Parathyroid adenoma (tissue), 2 donors: ENCODE results near the gene POLR1A.

Experiments used
- H2AFZ ChIP-seq: fragments of 300-600 bp; sonication (generic); one replicate; pipeline ENCODE4 v1.7.0; 2017; ENCODE audit warnings: antibody characterized with exemption, mild to moderate bottlenecking
- H3K27ac ChIP-seq: fragments of 300-600 bp; sonication (generic); one replicate; pipeline ENCODE4 v1.7.0; 2017
- H3K27me3 ChIP-seq: fragments of 300-600 bp; sonication (generic); one replicate; pipeline ENCODE4 v1.7.0; 2017; ENCODE audit warnings: low read length; ENCODE audit not compliant: control insufficient read depth, insufficient read depth
- H3K36me3 ChIP-seq: fragments of 300-600 bp; sonication (generic); one replicate; pipeline ENCODE4 v1.7.0; 2017; ENCODE audit warnings: low read length; ENCODE audit not compliant: control insufficient read depth, insufficient read depth
- H3K4me1 ChIP-seq: fragments of 300-600 bp; sonication (generic); one replicate; pipeline ENCODE4 v1.7.0; 2017; ENCODE audit warnings: control low read depth
- H3K4me2 ChIP-seq: fragments of 300-600 bp; sonication (generic); one replicate; pipeline ENCODE4 v1.7.0; 2017; ENCODE audit warnings: low read length
- H3K4me3 ChIP-seq: fragments of 300-600 bp; sonication (generic); one replicate; pipeline ENCODE4 v1.7.0; 2017; ENCODE audit warnings: low read depth, low read length
- H3K79me2 ChIP-seq: fragments of 300-600 bp; sonication (generic); one replicate; pipeline ENCODE4 v1.7.0; 2017; ENCODE audit warnings: control low read depth
- H3K9ac ChIP-seq: fragments of 300-600 bp; sonication (generic); one replicate; pipeline ENCODE4 v1.7.0; 2017; ENCODE audit warnings: mild to moderate bottlenecking
- H3K9me3 ChIP-seq: fragments of 300-600 bp; sonication (generic); one replicate; pipeline ENCODE4 v1.7.0; 2017; ENCODE audit warnings: low read length; ENCODE audit not compliant: control insufficient read depth
- CTCF ChIP-seq: fragments of 300-600 bp; sonication (generic); IDR thresholded peaks from one replicate; pipeline ENCODE4 v1.7.0; 2017; ENCODE audit warnings: antibody characterized with exemption, mild to moderate bottlenecking
- donor health status: primary hyperparathyroidism.

The POLR1A gene

GRCh38 chr2:86102157-86102556 is 3.5 kb downstream of the POLR1A start:
- Histone ChIP-seq H3K4me2 (no peak overlapping the region), H3K36me3 (no peaks in the 10 kb centered on the region), H3K27ac (no peak overlapping the region), H3K27me3 (no peaks in the 10 kb centered on the region), H3K9me3 (no peaks in the 10 kb centered on the region), H3K79me2 (peaks cover 46% of the 10 kb centered on the region), H3K9ac (no peak overlapping the region), H3K4me1 (peaks cover 5% of the 10 kb centered on the region), H3K4me3 (no peak overlapping the region), H2AFZ (no peak overlapping the region)
- TF ChIP-seq CTCF = no peak

- H3K9me3 ChIP-seq = no peaks in the 10 kb centered on the region
- no peaks in the 10 kb centered on the region for H3K27me3 ChIP-seq
- TF ChIP-seq CTCF = no peak
- no peak overlapping the region for H3K9ac ChIP-seq
- H3K27ac ChIP-seq = no peak overlapping the region
- H3K36me3 ChIP-seq = no peaks in the 10 kb centered on the region
- no peak overlapping the region for H3K4me2 ChIP-seq
- no peak overlapping the region for H2AFZ ChIP-seq
- peaks cover 14% of the 10 kb centered on the region for H3K79me2 ChIP-seq
- no peaks in the 10 kb centered on the region for H3K4me1 ChIP-seq
- no peak overlapping the region for H3K4me3 ChIP-seq
These were observed 7.8 kb downstream of the POLR1A start for GRCh38 chr2:86097913-86098312.

- Histone ChIP-seq H3K4me1 (no peaks in the 10 kb centered on the region), H3K36me3 (no peaks in the 10 kb centered on the region), H3K9me3 (no peaks in the 10 kb centered on the region), H3K27ac (no peak overlapping the region), H3K4me2 (no peak overlapping the region), H3K79me2 (peaks cover 8% of the 10 kb centered on the region), H3K9ac (no peak overlapping the region), H2AFZ (no peak overlapping the region), H3K27me3 (no peaks in the 10 kb centered on the region), H3K4me3 (no peak overlapping the region)
- TF ChIP-seq CTCF = no peak
These were observed 8.4 kb downstream of the POLR1A start for GRCh38 chr2:86097114-86097896.

- Histone ChIP-seq H3K9me3 (no peaks in the 10 kb centered on the region), H3K27me3 (no peaks in the 10 kb centered on the region), H3K4me2 (no peak overlapping the region), H2AFZ (no peak overlapping the region), H3K27ac (no peak overlapping the region), H3K79me2 (peaks cover 3% of the 10 kb centered on the region), H3K36me3 (no peaks in the 10 kb centered on the region), H3K4me3 (no peak overlapping the region), H3K9ac (no peak overlapping the region), H3K4me1 (no peaks in the 10 kb centered on the region)
- no peak for TF ChIP-seq CTCF
These were observed 11.5 kb downstream of the POLR1A start for GRCh38 chr2:86094229-86094628.
